ENCODE data around the gene TMEM170B.

DNA sequence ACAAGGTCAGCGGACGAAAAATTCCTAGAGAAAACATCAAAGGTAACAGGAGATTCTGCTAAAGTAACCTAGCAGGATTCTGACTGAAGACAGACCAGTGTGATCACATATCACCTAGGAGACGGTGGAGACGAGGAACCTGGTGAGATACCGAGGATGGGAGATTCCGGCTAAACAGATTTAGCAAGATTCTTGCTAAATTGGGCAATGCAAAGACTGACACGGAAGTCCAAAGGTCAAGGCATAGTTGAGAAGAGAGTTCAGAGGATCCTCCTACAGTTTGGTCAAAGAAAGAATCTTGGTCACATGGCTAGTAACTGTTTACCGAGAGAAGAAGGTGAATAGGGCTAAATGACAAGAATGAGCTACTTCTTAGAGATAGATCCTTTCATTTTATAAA lies 61.1 kb downstream of the TMEM170B start:
- TF ChIP-seq, protein P1, sequence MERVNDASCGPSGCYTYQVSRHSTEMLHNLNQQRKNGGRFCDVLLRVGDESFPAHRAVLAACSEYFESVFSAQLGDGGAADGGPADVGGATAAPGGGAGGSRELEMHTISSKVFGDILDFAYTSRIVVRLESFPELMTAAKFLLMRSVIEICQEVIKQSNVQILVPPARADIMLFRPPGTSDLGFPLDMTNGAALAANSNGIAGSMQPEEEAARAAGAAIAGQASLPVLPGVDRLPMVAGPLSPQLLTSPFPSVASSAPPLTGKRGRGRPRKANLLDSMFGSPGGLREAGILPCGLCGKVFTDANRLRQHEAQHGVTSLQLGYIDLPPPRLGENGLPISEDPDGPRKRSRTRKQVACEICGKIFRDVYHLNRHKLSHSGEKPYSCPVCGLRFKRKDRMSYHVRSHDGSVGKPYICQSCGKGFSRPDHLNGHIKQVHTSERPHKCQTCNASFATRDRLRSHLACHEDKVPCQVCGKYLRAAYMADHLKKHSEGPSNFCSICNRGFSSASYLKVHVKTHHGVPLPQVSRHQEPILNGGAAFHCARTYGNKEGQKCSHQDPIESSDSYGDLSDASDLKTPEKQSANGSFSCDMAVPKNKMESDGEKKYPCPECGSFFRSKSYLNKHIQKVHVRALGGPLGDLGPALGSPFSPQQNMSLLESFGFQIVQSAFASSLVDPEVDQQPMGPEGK (CRISPR knock-in tag; IDR thresholded peaks at IDR 0.05; ENCODE audit: borderline replicate concordance): no peak
- no peak for TF ChIP-seq ZFP30 (CRISPR knock-in tag; IDR thresholded peaks at IDR 0.05)
- no peak for TF ChIP-seq TCF4 (CRISPR knock-in tag; IDR thresholded peaks at IDR 0.05; ENCODE audit: borderline replicate concordance)
- no peak for TF ChIP-seq ARNTL (CRISPR knock-in tag; IDR thresholded peaks at IDR 0.05; ENCODE audit: borderline replicate concordance, low read depth)
